ENCODE data around the gene RRP36.

DNA sequence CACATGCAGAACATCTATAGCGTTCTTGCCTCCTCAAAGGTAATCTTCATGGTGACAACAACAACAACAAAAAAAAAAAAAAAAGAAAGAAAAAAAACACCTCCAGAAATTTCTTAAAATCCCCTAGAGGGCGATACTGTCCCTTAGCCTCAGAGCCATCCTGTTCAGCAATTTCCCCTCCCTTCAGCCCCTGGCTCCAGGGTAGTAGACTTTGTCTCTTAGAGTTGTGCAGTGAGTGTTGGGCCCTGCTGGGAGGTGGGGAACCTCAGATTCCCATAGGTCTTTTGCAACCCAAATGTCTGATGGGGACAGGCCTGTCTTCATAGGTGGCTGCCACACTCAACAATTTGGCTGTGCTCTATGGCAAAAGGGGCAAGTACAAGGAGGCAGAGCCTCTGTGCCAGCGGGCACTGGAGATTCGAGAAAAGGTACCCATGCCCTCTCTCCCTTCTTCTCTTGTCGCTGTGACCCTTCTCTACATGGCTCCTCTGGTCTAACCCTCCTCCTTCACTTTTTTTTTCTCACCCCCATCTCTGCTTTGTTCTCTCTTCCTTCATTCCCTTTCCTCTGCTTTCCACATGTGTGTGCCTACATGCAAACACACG lies 48.7 kb downstream of the RRP36 start:
- no peak for TF ChIP-seq RFX5 (IDR thresholded peaks at IDR 0.05; ENCODE audit: low read length)
- TF ChIP-seq, protein P1, sequence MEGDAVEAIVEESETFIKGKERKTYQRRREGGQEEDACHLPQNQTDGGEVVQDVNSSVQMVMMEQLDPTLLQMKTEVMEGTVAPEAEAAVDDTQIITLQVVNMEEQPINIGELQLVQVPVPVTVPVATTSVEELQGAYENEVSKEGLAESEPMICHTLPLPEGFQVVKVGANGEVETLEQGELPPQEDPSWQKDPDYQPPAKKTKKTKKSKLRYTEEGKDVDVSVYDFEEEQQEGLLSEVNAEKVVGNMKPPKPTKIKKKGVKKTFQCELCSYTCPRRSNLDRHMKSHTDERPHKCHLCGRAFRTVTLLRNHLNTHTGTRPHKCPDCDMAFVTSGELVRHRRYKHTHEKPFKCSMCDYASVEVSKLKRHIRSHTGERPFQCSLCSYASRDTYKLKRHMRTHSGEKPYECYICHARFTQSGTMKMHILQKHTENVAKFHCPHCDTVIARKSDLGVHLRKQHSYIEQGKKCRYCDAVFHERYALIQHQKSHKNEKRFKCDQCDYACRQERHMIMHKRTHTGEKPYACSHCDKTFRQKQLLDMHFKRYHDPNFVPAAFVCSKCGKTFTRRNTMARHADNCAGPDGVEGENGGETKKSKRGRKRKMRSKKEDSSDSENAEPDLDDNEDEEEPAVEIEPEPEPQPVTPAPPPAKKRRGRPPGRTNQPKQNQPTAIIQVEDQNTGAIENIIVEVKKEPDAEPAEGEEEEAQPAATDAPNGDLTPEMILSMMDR (IDR thresholded peaks at IDR 0.05), result peak; percentile 79
- TF ChIP-seq YY1 (IDR thresholded peaks at IDR 0.05; ENCODE audit: low read depth), result no peak
- no peak for TF ChIP-seq EP300 (IDR thresholded peaks at IDR 0.05; ENCODE audit: borderline replicate concordance in 1 of 2, low read depth in 1 of 2, low read length in 1 of 2)
- no peak for TF ChIP-seq EZH2phosphoT487 (IDR thresholded peaks at IDR 0.05; ENCODE audit: borderline replicate concordance, low read depth)
- TF ChIP-seq, protein P2, sequence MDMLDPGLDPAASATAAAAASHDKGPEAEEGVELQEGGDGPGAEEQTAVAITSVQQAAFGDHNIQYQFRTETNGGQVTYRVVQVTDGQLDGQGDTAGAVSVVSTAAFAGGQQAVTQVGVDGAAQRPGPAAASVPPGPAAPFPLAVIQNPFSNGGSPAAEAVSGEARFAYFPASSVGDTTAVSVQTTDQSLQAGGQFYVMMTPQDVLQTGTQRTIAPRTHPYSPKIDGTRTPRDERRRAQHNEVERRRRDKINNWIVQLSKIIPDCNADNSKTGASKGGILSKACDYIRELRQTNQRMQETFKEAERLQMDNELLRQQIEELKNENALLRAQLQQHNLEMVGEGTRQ (IDR thresholded peaks at IDR 0.05; ENCODE audit: borderline replicate concordance, low read depth, low read length), result no peak
- no peak for TF ChIP-seq TAF1 (IDR thresholded peaks at IDR 0.05; ENCODE audit: borderline replicate concordance, low read depth, low read length)
- TF ChIP-seq SMC3 (IDR thresholded peaks at IDR 0.05; ENCODE audit: low read depth, low read length), result peak; percentile 83
- no peak for TF ChIP-seq TEAD4 (IDR thresholded peaks at IDR 0.05; ENCODE audit: borderline replicate concordance, insufficient read depth)
- TF ChIP-seq, protein P3, sequence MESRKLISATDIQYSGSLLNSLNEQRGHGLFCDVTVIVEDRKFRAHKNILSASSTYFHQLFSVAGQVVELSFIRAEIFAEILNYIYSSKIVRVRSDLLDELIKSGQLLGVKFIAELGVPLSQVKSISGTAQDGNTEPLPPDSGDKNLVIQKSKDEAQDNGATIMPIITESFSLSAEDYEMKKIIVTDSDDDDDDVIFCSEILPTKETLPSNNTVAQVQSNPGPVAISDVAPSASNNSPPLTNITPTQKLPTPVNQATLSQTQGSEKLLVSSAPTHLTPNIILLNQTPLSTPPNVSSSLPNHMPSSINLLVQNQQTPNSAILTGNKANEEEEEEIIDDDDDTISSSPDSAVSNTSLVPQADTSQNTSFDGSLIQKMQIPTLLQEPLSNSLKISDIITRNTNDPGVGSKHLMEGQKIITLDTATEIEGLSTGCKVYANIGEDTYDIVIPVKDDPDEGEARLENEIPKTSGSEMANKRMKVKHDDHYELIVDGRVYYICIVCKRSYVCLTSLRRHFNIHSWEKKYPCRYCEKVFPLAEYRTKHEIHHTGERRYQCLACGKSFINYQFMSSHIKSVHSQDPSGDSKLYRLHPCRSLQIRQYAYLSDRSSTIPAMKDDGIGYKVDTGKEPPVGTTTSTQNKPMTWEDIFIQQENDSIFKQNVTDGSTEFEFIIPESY (IDR thresholded peaks at IDR 0.05; ENCODE audit: borderline replicate concordance, low read depth), result no peak
- TF ChIP-seq ELF1 (IDR thresholded peaks at IDR 0.05), result no peak
- no peak for TF ChIP-seq FOXJ3 (CRISPR knock-in tag; IDR thresholded peaks at IDR 0.05)
- no peak for TF ChIP-seq RCOR1 (IDR thresholded peaks at IDR 0.05; ENCODE audit: low read length)
- TF ChIP-seq, protein P4, sequence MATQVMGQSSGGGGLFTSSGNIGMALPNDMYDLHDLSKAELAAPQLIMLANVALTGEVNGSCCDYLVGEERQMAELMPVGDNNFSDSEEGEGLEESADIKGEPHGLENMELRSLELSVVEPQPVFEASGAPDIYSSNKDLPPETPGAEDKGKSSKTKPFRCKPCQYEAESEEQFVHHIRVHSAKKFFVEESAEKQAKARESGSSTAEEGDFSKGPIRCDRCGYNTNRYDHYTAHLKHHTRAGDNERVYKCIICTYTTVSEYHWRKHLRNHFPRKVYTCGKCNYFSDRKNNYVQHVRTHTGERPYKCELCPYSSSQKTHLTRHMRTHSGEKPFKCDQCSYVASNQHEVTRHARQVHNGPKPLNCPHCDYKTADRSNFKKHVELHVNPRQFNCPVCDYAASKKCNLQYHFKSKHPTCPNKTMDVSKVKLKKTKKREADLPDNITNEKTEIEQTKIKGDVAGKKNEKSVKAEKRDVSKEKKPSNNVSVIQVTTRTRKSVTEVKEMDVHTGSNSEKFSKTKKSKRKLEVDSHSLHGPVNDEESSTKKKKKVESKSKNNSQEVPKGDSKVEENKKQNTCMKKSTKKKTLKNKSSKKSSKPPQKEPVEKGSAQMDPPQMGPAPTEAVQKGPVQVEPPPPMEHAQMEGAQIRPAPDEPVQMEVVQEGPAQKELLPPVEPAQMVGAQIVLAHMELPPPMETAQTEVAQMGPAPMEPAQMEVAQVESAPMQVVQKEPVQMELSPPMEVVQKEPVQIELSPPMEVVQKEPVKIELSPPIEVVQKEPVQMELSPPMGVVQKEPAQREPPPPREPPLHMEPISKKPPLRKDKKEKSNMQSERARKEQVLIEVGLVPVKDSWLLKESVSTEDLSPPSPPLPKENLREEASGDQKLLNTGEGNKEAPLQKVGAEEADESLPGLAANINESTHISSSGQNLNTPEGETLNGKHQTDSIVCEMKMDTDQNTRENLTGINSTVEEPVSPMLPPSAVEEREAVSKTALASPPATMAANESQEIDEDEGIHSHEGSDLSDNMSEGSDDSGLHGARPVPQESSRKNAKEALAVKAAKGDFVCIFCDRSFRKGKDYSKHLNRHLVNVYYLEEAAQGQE (IDR thresholded peaks at IDR 0.05; ENCODE audit: low read depth, low read length), result no peak

Data from SK-N-SH (cell line).